Activated CD4-positive, alpha-beta memory T cell treated with anti-CD3 and anti-CD28 coated beads for 36 hours (primary cell): ENCODE data around the gene LAYN. TPM values are rescaled to one million over a fixed set of nuclear protein-coding genes. Genes with fewer than 3 reads are reported as not detected.
A peak's percentile ranks its signal among the peaks of the same experiment; 100 is the strongest.

Experiments used
- CTCF ChIA-PET: fragments of 350-600 bp; sonication (Branson Sonifier 250); formaldehyde crosslinking; loops from one replicate; lab custom pipeline; 2021; ENCODE audit warnings: antibody characterized with exemption, inconsistent platforms; lab: Charles Lee
- POLR2A ChIA-PET: fragments of 350-600 bp; sonication (Branson Sonifier 250); formaldehyde crosslinking; loops from one replicate; lab custom pipeline; 2021; ENCODE audit warnings: antibody characterized with exemption; lab: Charles Lee
- DNase-seq: peaks from one replicate; pipeline ENCODE4 v3.0.0-alpha.2; 2020
- H3K27ac Mint-ChIP-seq: one replicate; pipeline ENCODE4 v1.8.0; 2021; ENCODE audit warnings: mixed read lengths
- H3K27me3 Mint-ChIP-seq: one replicate; pipeline ENCODE4 v1.8.0; 2021; ENCODE audit warnings: mixed read lengths
- H3K36me3 Mint-ChIP-seq: one replicate; pipeline ENCODE4 v1.8.0; 2021; ENCODE audit warnings: mixed read lengths
- H3K4me1 Mint-ChIP-seq: one replicate; pipeline ENCODE4 v1.8.0; 2021; ENCODE audit warnings: low read depth, mixed read lengths
- H3K4me3 Mint-ChIP-seq: one replicate; pipeline ENCODE4 v1.8.0; 2021; ENCODE audit warnings: mild to moderate bottlenecking, mixed read lengths
- H3K9me3 Mint-ChIP-seq: one replicate; pipeline ENCODE4 v1.8.0; 2021; ENCODE audit warnings: mixed read lengths
- intact Hi-C: fragments of 100-400 bp; cut with micrococcal nuclease; formaldehyde crosslinking; loops from one replicate; pipeline ENCODE4 v1.15.1; 2023
- total RNA-seq, 2 experiments: library from RNA; stranded (reverse); gene quantifications; one replicate each; pipeline ENCODE4 v1.2.3, GENCODE V29; 2021

The LAYN gene
- total RNA-seq, 2 experiments from 2014 or later = 0.19 to 0.26 TPM

DNA sequence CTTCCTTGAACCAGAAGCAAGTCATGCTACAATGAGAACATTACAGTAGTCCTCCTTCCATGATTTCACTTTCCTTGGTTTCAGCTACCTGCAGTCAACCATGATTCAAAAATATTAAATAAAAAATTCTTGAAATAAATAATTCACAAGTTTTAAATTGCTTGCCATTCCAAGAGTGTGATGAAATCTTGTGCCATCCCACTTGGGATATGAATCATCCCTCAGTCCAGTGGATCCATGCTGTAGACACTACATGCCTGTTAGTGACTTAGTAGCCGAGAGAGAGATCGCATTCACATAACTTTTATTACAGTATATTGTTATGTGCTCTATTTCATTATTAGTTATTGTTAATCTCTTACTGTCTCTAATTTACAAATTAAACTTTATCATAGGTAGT, 20.0 kb upstream of the LAYN start:
- no peak for DNase-seq
- CTCF ChIA-PET = no interaction called here
- POLR2A ChIA-PET = no interaction called here
- Mint-ChIP-seq H3K27me3 (peaks cover 13% of the 10 kb centered on the region), H3K36me3 (no peaks in the 10 kb centered on the region), H3K4me3 (no peak overlapping the region), H3K4me1 (peaks cover 8% of the 10 kb centered on the region), H3K27ac (no peak overlapping the region), H3K9me3 (no peaks in the 10 kb centered on the region)
- intact Hi-C loops = no loop called here

DNA sequence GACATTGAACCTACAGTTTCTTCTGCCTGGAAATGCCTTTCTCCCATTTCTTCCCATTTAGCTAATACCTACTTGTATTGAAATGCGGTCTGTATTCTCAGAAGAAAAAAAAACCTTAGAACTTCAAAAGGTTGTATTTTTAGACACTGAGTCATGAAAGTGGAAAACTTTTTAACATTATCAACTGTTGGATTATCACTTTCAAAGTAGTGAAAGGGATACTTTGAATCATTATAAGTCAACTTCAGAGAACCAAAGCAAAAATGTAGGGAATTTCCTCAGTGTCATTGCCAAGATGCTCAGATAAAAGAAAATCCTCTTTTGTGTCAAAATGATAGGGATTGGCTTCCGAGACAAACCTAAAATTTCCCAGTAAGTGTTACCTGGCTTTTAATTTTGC, 19.4 kb upstream of the LAYN start:
- H3K4me3 Mint-ChIP-seq = no peak overlapping the region
- no peak overlapping the region for H3K27ac Mint-ChIP-seq
- peaks cover 14% of the 10 kb centered on the region for H3K4me1 Mint-ChIP-seq
- H3K27me3 Mint-ChIP-seq = peaks cover 13% of the 10 kb centered on the region
- DNase-seq = no peak
- intact Hi-C loops = loop anchor here (1.0 kb wide), 1 partner anchor 10 kb away; no protein-coding TSS in a partner anchor
- H3K36me3 Mint-ChIP-seq = no peaks in the 10 kb centered on the region
- ChIA-PET POLR2A (no interaction called here), CTCF (interaction anchor here (0.7 kb wide), 1 partner anchor 280 kb away, joined by 3 read pairs; no protein-coding TSS in a partner anchor)
- no peaks in the 10 kb centered on the region for H3K9me3 Mint-ChIP-seq

DNA sequence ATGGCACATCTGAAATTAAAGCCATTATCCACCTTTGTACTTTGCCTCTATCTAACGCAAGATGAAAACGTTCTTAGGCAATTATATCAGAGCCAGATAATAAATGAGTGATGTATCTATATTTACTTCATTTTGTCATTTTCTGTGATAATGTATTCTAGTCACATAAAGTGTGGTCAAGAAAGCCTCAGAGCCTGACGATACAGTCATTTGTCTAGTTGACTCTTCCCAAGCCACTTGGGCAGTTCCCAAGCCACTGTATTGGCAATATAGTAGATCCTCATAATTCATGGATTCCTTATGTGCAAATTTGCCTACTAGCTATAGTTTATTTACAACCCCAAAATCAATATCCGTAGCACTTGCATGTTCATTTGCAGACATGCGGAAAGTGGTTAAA, 18.1 kb upstream of the LAYN start:
- CTCF ChIA-PET = no interaction called here

DNA sequence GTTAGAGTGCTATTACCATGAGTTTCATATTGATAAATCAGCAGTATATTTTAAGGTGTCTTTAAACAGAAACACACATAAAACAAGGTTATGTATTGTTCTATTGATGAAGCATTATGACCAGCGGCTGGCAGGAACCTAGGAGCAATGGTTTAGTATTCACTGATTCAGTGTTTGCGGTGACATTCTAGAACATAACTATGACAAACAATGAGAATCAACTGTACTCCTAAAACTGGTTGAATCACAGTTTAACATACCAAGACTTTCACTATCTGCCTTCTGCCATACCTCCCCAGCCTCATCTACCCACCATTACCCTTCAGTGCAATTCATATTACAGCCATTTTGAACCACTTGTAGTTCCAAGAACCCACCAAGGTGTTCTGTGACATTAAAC, 17.2 kb upstream of the LAYN start:
- no peak for DNase-seq
- ChIA-PET POLR2A (no interaction called here), CTCF (no interaction called here)
- H3K27me3 Mint-ChIP-seq = peaks cover 12% of the 10 kb centered on the region
- H3K4me3 Mint-ChIP-seq = no peak overlapping the region
- no peaks in the 10 kb centered on the region for H3K9me3 Mint-ChIP-seq
- H3K27ac Mint-ChIP-seq = no peak overlapping the region
- no peaks in the 10 kb centered on the region for H3K36me3 Mint-ChIP-seq
- H3K4me1 Mint-ChIP-seq = peaks cover 19% of the 10 kb centered on the region
- intact Hi-C loops = no loop called here

More for the DNA sequence above, 18.1 kb upstream of the LAYN start:
- intact Hi-C loops = no loop called here
- peaks cover 12% of the 10 kb centered on the region for H3K27me3 Mint-ChIP-seq
- POLR2A ChIA-PET = no interaction called here
- no peak for DNase-seq
- H3K4me3 Mint-ChIP-seq = no peak overlapping the region
- H3K9me3 Mint-ChIP-seq = no peaks in the 10 kb centered on the region
- H3K36me3 Mint-ChIP-seq = no peaks in the 10 kb centered on the region
- H3K4me1 Mint-ChIP-seq = peaks cover 19% of the 10 kb centered on the region
- H3K27ac Mint-ChIP-seq = no peak overlapping the region

DNA sequence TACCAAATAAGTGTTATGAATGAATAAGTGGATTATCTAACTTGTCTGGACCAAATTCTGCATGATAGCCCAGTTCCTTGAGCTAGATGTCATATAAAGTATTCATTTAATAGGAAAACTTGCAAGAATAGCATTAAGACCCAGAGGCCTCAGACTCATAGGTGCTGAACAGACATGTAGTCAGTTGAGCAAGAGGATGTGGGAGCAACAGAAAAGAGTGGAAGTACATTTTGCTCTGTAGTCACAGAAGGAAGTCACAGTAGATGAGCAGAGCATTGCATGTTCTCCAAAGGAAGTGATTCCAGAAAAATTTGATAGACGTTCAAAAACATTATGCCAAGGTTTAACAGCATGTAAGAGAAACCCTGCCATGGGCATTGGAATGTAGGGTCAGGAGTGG, 16.5 kb upstream of the LAYN start:
- Mint-ChIP-seq H3K9me3 (no peaks in the 10 kb centered on the region), H3K36me3 (no peaks in the 10 kb centered on the region), H3K27me3 (peaks cover 12% of the 10 kb centered on the region), H3K27ac (no peak overlapping the region), H3K4me3 (no peak overlapping the region), H3K4me1 (peaks cover 26% of the 10 kb centered on the region)
- ChIA-PET POLR2A (no interaction called here), CTCF (no interaction called here)
- no peak for DNase-seq
- intact Hi-C loops = no loop called here

DNA sequence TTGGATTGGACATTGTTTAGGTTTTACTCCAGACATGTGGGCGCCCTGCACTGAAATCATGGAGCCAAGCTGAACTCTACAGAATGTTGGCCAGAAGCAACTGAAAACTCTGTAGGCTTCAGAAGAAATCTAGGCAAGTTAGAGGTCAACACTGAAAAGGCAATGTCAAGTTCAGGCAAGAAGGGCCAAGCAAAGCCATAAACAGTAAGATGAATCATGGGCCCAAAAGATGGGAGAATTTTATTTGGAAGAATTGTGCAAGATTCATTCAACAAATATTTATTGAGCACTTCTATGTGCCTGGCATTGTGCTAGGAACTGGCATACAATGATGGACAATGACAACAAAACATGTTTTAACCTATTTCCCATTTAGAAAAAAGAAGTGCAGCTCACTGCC, 15.1 kb upstream of the LAYN start:
- peaks cover 29% of the 10 kb centered on the region for H3K4me1 Mint-ChIP-seq
- intact Hi-C loops = loop anchor here (5.0 kb wide), 2 partner anchors 73 to 417 kb away; no protein-coding TSS in a partner anchor
- no peak overlapping the region for H3K27ac Mint-ChIP-seq
- ChIA-PET POLR2A (no interaction called here), CTCF (no interaction called here)
- H3K4me3 Mint-ChIP-seq = no peak overlapping the region
- DNase-seq = no peak
- H3K9me3 Mint-ChIP-seq = no peaks in the 10 kb centered on the region
- peaks cover 15% of the 10 kb centered on the region for H3K27me3 Mint-ChIP-seq
- H3K36me3 Mint-ChIP-seq = no peaks in the 10 kb centered on the region

DNA sequence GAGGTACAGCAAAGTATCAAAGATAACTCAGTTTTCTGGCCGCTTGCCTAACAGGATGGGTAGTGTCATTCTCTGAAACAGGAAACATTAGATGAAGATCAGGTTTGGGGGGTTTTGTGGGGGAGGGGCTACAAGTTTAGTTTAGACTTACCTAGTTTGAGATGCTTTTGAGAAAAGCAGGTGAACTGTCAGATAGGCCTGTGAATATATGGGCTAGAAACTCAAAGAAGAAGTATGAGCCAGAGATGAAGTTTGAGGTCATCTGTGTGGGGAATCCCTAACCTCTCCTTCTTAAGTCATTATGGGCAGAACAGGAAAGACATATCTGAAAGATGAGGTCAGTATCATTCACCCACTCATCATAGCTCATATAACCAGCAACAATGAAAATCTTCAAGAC, 14.0 kb upstream of the LAYN start:
- Mint-ChIP-seq H3K36me3 (no peaks in the 10 kb centered on the region), H3K27me3 (peaks cover 15% of the 10 kb centered on the region), H3K4me1 (peaks cover 28% of the 10 kb centered on the region), H3K27ac (no peak overlapping the region), H3K9me3 (no peaks in the 10 kb centered on the region), H3K4me3 (no peak overlapping the region)
- DNase-seq = peak; percentile 43
- ChIA-PET POLR2A (no interaction called here), CTCF (no interaction called here)
- intact Hi-C loops = loop anchor here (1.0 to 5.0 kb wide), 4 partner anchors 14 to 416 kb away; partner anchors contain the start of gene BTG4

DNA sequence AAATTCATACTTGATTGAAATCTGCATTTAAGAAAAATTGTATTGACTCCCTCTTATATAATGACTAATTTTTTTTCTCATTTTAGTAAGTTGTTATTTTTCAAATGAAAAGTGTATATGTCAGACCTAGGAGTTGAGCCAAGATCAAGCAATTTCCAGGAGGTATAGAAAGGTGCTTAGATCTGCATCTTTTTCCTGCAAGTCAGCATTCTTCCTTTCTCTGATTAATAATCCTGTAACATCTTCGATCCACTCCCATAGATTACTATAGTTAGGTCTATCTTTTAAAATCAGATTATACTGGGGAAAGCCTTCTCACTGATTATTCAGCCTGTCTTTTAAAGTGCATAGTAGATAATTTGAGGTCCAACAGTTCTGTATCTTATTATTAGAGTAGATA, 13.2 kb upstream of the LAYN start:
- Mint-ChIP-seq H3K4me1 (peaks cover 34% of the 10 kb centered on the region), H3K27me3 (peaks cover 12% of the 10 kb centered on the region), H3K27ac (no peak overlapping the region), H3K9me3 (no peaks in the 10 kb centered on the region), H3K36me3 (no peaks in the 10 kb centered on the region), H3K4me3 (no peak overlapping the region)
- POLR2A ChIA-PET = no interaction called here
- no peak for DNase-seq
- CTCF ChIA-PET = no interaction called here
- intact Hi-C loops = loop anchor here (2.0 to 5.0 kb wide), 3 partner anchors 14 to 415 kb away; partner anchors contain the start of gene BTG4

DNA sequence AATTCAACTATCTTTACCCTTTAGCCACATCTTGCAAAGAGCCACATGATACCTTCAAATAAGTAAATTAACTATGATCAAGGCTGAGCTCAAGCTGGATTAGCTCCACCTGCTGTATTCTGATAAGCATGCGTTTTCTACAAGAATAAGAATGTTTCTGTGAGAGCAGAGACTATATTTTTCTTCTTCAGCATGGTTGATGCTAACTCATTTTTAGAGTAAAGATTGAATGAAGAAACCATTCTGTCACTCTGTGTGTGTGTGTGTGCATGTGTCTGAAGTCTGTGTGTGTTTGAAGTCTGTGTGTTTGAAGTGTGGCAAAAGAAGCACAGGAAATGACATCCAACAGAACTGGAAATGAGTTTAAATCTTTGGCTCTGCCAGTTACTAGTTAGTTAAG, 12.0 kb upstream of the LAYN start:
- Mint-ChIP-seq H3K4me1 (peaks cover 38% of the 10 kb centered on the region), H3K27ac (peak overlapping the region; percentile 1), H3K36me3 (no peaks in the 10 kb centered on the region), H3K9me3 (no peaks in the 10 kb centered on the region), H3K4me3 (no peak overlapping the region), H3K27me3 (peaks cover 11% of the 10 kb centered on the region)
- CTCF ChIA-PET = interaction anchor here (0.7 to 1.1 kb wide), 2 partner anchors 15 to 140 kb away, joined by 3 read pairs; no protein-coding TSS in a partner anchor
- POLR2A ChIA-PET = no interaction called here
- intact Hi-C loops = loop anchor here (2.0 to 5.0 kb wide), 3 partner anchors 76 to 1180 kb away; no protein-coding TSS in a partner anchor
- no peak for DNase-seq

DNA sequence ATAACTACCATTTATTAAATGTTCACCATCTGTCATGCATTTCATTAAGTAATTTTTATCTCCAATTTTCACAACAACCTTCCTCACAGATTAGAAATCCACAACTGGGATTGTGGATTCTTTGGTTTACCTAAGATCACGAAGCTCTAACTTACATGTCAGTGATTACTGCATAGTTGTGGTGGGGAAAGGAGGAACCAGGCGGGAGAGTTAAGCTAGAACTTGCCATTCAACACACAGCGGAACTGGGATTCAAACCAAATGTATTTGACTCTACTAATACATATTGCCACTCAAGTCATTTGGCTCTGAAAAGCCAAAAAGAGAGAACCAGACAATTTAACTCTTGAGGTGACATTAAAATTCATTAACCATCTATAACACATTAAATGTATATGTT, 10.4 kb upstream of the LAYN start:
- H3K36me3 Mint-ChIP-seq = no peaks in the 10 kb centered on the region
- ChIA-PET POLR2A (no interaction called here), CTCF (no interaction called here)
- H3K27me3 Mint-ChIP-seq = peaks cover 21% of the 10 kb centered on the region
- no peak overlapping the region for H3K27ac Mint-ChIP-seq
- peaks cover 36% of the 10 kb centered on the region for H3K4me1 Mint-ChIP-seq
- no peak for DNase-seq
- no peaks in the 10 kb centered on the region for H3K9me3 Mint-ChIP-seq
- intact Hi-C loops = loop anchor here (2.0 to 5.0 kb wide), 2 partner anchors 72 to 1077 kb away; partner anchors contain the start of gene SIK2
- H3K4me3 Mint-ChIP-seq = no peak overlapping the region

DNA sequence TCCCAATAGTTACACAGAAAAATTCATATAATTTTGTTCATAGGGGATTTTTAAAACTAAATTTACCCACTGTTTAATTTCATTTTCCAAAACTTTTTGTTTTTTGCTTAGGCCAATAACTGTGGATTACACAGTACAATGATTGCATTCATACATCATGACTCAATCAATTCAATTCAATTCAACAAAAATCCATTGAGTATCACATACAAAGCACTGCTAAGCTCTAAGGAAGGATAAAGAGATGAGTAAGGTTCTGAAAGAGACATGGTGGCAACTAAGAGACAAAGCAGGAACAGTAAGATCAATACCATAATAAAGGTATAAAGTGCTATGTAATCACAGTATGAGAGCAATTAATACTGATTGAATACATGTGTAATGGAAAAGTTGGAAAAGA, 9.4 kb upstream of the LAYN start:
- Mint-ChIP-seq H3K4me1 (peaks cover 31% of the 10 kb centered on the region), H3K9me3 (no peaks in the 10 kb centered on the region), H3K36me3 (no peaks in the 10 kb centered on the region), H3K4me3 (no peak overlapping the region), H3K27me3 (peaks cover 21% of the 10 kb centered on the region), H3K27ac (no peak overlapping the region)
- POLR2A ChIA-PET = interaction anchor here (1.5 kb wide), 1 partner anchor 11 kb away, joined by 3 read pairs; no protein-coding TSS in a partner anchor
- intact Hi-C loops = loop anchor here (1.0 to 5.0 kb wide), 3 partner anchors 10 to 1078 kb away; partner anchors contain the start of gene SIK2
- DNase-seq = no peak
- CTCF ChIA-PET = interaction anchor here (0.7 to 1.3 kb wide), 2 partner anchors 18 to 228 kb away, joined by 3 read pairs; no protein-coding TSS in a partner anchor

DNA sequence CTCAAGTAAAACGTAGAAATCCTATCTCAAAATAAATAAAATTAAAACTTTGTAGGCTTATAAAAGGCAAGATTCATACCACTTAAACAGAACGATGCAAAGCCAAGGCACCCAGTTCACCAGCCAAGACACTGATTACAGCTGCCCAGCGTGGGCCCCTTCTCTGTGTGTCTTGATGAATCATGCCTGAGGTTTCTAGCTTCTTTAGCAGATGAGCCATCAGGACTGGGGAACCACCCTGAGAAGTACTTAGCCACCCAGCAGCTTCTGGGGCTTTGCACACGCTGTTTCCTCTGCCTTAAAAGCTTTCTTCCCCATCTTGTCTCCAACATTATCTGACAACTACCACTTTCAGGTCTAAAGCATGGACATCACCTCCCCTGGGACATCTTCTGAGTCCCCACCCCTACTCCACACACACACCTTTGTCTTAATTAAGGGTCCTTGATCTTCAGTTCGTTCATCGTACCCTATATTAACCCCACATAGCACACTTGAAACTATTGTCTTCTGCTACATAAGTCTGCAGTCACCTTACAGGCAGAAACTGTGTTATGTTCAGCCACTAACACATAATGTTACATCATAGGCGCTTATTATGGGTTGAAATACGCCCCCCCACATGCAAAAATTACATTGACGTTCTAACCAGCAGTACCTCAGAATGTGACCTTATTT, 8.7 kb upstream of the LAYN start:
- intact Hi-C loops = loop anchor here (1.0 to 5.0 kb wide), 3 partner anchors 11 to 1079 kb away; partner anchors contain the start of gene SIK2
- H3K4me3 Mint-ChIP-seq = no peak overlapping the region
- CTCF ChIA-PET = interaction anchor here (0.7 to 1.3 kb wide), 2 partner anchors 18 to 228 kb away, joined by 3 read pairs; no protein-coding TSS in a partner anchor
- H3K4me1 Mint-ChIP-seq = peaks cover 26% of the 10 kb centered on the region
- POLR2A ChIA-PET = interaction anchor here (0.6 to 1.5 kb wide), 2 partner anchors 10 to 1183 kb away, joined by 3 read pairs; no protein-coding TSS in a partner anchor
- peak; percentile 85 for DNase-seq
- H3K27me3 Mint-ChIP-seq = peaks cover 25% of the 10 kb centered on the region
- no peaks in the 10 kb centered on the region for H3K36me3 Mint-ChIP-seq
- no peaks in the 10 kb centered on the region for H3K9me3 Mint-ChIP-seq
- no peak overlapping the region for H3K27ac Mint-ChIP-seq
